ENCODE results near the gene C9orf40. TPM values are rescaled to one million over a fixed set of nuclear protein-coding genes. Genes with fewer than 3 reads are reported as not detected.

Gene C9orf40
- total and polyA plus RNA-seq, 2 donors (not counting 3 experiments of a cell fraction or from before 2014, with no cell fraction given): 2.2 to 7.5 TPM

DNA sequence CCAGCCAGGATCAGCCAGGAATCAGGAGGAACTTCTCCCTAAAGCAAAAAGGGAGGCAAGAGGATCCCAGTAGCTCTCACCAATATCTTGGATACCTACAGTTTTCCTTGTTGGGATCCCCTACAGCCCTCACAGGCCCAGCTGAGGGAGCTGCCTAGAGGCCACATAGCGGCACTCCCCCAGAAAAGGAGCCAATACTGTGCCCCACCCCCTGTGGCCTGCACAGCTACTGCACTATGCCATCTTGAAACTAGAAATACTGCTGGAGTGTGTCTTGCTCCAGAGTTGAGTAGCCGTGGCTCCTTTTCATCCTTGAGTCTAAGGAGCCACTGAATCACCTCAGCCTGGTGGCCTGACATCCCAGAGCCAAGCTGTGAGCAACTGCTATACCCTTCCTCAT lies 42.7 kb downstream of the C9orf40 start:
- H3K27ac ChIP-seq (ENCODE audit: insufficient read depth, low read depth, low read length): no peak overlapping the region
- H3K4me1 ChIP-seq (ENCODE audit: control insufficient read depth, extremely low read depth, insufficient read depth, low read length): no peaks in the 10 kb centered on the region
- no peak for TF ChIP-seq CTCF (IDR thresholded peaks at IDR 0.05; ENCODE audit: extremely low read depth in 1 of 2, insufficient read depth in 1 of 2, low read depth in 1 of 2, low read length in 2 of 2)
- intact Hi-C loops (cut with micrococcal nuclease): no loop called here
- DNase-seq (ENCODE audit: low read depth, low spot score) (no peak), FAIRE-seq (no peak)
- H3K9me3 ChIP-seq (replicated peaks; ENCODE audit: control insufficient read depth, insufficient read depth, low read length): no peaks in the 10 kb centered on the region
- H4K20me1 ChIP-seq (replicated peaks; ENCODE audit: control insufficient read depth, extremely low read depth, insufficient read depth, low read length): no peaks in the 10 kb centered on the region
- dilution Hi-C loops (cut with MboI; ENCODE audit: extremely low pct_ligation_motif_present, low sequenced_read_pairs): no loop called here
- no peak overlapping the region for H3K9ac ChIP-seq (replicated peaks; ENCODE audit: extremely low read depth, insufficient read depth, low read length)
- ChIA-PET POLR2A (no interaction called here), CTCF (interaction anchor here (0.6 to 0.7 kb wide), 2 partner anchors 13 to 16 kb away, joined by 3 read pairs; no protein-coding TSS in a partner anchor)
- no peaks in the 10 kb centered on the region for H3K79me2 ChIP-seq (ENCODE audit: control insufficient read depth, insufficient read depth, low read length)
- no TSS peak for BruUV-seq (replicated peaks)
- H3K36me3 ChIP-seq (ENCODE audit: control insufficient read depth in 2 of 2, extremely low read depth in 1 of 2, insufficient read depth in 2 of 2, low read length in 2 of 2): no peaks in the 10 kb centered on the region
- H3K27me3 ChIP-seq (ENCODE audit: control insufficient read depth in 2 of 2, insufficient read depth in 2 of 2, low read length in 2 of 2): no peaks in the 10 kb centered on the region
- no peak overlapping the region for H3K4me2 ChIP-seq (ENCODE audit: insufficient read depth, low read length)
- no peak overlapping the region for H2AFZ ChIP-seq (ENCODE audit: low read depth, low read length)
- H3K4me3 ChIP-seq (replicated peaks in 1 of 3; ENCODE audit: insufficient read depth in 1 of 3, low read depth in 1 of 3, low read length in 3 of 3): no peak overlapping the region
- H3K9me1 ChIP-seq (replicated peaks; ENCODE audit: control insufficient read depth, extremely low read depth, insufficient read depth, low read length): no peaks in the 10 kb centered on the region

DNA sequence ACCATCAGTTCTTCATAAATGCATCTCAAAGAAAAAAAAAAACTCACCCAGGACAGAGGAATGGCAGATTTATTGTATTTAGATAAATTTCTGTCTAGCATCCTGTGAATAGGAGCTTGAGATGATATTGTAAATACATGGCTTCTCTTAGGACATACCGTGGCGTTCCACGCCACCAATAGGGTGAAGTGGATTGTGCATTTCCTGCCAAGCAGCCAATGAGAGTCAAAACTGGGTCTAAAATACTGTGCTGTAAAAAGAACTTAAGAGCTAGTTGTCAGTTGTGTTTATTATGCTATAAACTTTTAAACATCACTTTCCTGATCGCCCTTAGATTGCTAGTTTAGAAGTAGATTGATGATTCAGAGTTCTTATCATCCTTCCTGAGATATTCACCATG lies 44.0 kb downstream of the C9orf40 start:
- dilution Hi-C loops (cut with MboI; ENCODE audit: extremely low pct_ligation_motif_present, low sequenced_read_pairs): no loop called here

More for the DNA sequence above, 44.0 kb downstream of the C9orf40 start:
- FAIRE-seq (no peak), DNase-seq (ENCODE audit: low read depth, low spot score) (no peak)
- TF ChIP-seq EZH2 (IDR thresholded peaks at IDR 0.05; ENCODE audit: borderline replicate concordance, low read depth, low read length, severe bottlenecking): no peak
- no peak for TF ChIP-seq GATA2 (IDR thresholded peaks at IDR 0.05; ENCODE audit: insufficient read depth, insufficient read length, low read depth, low read length)
- Histone ChIP-seq H3K4me3 (replicated peaks in 1 of 3; ENCODE audit: insufficient read depth in 1 of 3, low read depth in 1 of 3, low read length in 3 of 3) (no peak overlapping the region), H3K27me3 (ENCODE audit: control insufficient read depth in 2 of 2, insufficient read depth in 2 of 2, low read length in 2 of 2) (no peaks in the 10 kb centered on the region), H3K9me3 (replicated peaks; ENCODE audit: control insufficient read depth, insufficient read depth, low read length) (no peaks in the 10 kb centered on the region), H3K9me1 (replicated peaks; ENCODE audit: control insufficient read depth, extremely low read depth, insufficient read depth, low read length) (no peaks in the 10 kb centered on the region), H3K4me2 (ENCODE audit: insufficient read depth, low read length) (no peak overlapping the region), H4K20me1 (replicated peaks; ENCODE audit: control insufficient read depth, extremely low read depth, insufficient read depth, low read length) (no peaks in the 10 kb centered on the region), H3K79me2 (ENCODE audit: control insufficient read depth, insufficient read depth, low read length) (no peaks in the 10 kb centered on the region), H3K4me1 (ENCODE audit: control insufficient read depth, extremely low read depth, insufficient read depth, low read length) (no peaks in the 10 kb centered on the region), H3K36me3 (ENCODE audit: control insufficient read depth in 2 of 2, extremely low read depth in 1 of 2, insufficient read depth in 2 of 2, low read length in 2 of 2) (no peaks in the 10 kb centered on the region), H3K9ac (replicated peaks; ENCODE audit: extremely low read depth, insufficient read depth, low read length) (no peak overlapping the region), H2AFZ (ENCODE audit: low read depth, low read length) (no peak overlapping the region), H3K27ac (ENCODE audit: insufficient read depth, low read depth, low read length) (no peak overlapping the region)
- intact Hi-C loops (cut with micrococcal nuclease): no loop called here
- BruUV-seq (replicated peaks): no TSS peak
- CTCF ChIA-PET: interaction anchor here (0.7 kb wide), 1 partner anchor 131 kb away, joined by 3 read pairs; no protein-coding TSS in a partner anchor
- POLR2A ChIA-PET: no interaction called here

Measured in endothelial cell of umbilical vein (primary cell).